Measurements from ENCODE around the gene C22orf23. TPM values are rescaled to one million over a fixed set of nuclear protein-coding genes. Genes with fewer than 3 reads are reported as not detected.

The C22orf23 gene
- total and polyA plus RNA-seq, 2 of the 4 experiments (the other 2 are of a cell fraction): 0.39 to 0.54 TPM

DNA sequence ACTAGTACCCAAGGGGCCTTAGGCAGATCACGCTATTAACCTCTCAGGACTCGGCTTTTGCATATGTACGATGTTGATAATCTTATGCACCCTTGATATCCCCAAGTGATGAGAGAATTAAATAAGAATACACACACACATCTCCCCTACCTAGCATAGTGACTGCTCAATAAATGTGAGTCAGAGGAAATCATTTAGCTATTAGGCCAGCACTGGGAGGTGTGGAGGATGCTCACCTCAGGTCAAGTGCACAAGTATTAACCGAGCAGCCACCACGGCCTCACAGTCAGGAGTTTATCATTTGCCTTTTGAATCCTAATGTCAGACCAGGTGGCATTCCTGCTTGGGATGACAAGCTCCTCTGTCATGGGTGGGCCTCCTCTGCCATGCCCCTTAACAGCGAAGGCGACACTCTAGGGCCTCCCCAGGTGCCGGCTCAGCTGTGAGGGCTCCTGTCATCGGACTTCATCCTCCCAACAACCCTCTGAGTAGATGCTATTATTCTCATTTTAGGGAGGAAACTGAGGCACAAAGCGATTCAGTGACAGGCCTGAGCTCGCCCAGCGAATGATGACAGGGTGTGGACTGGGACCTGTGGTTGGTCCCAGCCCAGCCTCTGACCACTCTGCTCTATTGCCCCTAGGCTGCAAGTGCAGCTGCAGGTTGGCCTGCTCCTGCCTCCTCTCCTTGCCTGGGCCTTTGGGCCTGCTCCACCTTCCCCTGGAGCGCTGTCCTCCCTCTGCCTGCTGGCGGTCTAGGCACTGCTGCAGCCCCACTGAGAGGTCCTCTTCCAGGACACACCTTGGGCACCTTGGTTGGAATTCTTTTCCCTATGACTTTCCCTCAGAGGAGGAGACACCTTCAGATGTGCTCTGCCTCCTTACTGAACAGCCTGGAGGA, 36.0 kb upstream of the C22orf23 start:
- TF ChIP-seq MAFK (IDR thresholded peaks at IDR 0.05; ENCODE audit: low read depth, low read length): no peak
- TF ChIP-seq, protein P1, sequence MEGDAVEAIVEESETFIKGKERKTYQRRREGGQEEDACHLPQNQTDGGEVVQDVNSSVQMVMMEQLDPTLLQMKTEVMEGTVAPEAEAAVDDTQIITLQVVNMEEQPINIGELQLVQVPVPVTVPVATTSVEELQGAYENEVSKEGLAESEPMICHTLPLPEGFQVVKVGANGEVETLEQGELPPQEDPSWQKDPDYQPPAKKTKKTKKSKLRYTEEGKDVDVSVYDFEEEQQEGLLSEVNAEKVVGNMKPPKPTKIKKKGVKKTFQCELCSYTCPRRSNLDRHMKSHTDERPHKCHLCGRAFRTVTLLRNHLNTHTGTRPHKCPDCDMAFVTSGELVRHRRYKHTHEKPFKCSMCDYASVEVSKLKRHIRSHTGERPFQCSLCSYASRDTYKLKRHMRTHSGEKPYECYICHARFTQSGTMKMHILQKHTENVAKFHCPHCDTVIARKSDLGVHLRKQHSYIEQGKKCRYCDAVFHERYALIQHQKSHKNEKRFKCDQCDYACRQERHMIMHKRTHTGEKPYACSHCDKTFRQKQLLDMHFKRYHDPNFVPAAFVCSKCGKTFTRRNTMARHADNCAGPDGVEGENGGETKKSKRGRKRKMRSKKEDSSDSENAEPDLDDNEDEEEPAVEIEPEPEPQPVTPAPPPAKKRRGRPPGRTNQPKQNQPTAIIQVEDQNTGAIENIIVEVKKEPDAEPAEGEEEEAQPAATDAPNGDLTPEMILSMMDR (conservative IDR thresholded peaks at IDR 0.05; ENCODE audit: low read depth, low read length): no peak
- TF ChIP-seq BHLHE40 (IDR thresholded peaks at IDR 0.05; ENCODE audit: low read depth, low read length): no peak
- TF ChIP-seq, protein P2, sequence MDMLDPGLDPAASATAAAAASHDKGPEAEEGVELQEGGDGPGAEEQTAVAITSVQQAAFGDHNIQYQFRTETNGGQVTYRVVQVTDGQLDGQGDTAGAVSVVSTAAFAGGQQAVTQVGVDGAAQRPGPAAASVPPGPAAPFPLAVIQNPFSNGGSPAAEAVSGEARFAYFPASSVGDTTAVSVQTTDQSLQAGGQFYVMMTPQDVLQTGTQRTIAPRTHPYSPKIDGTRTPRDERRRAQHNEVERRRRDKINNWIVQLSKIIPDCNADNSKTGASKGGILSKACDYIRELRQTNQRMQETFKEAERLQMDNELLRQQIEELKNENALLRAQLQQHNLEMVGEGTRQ (IDR thresholded peaks at IDR 0.05; ENCODE audit: low read depth, low read length): no peak
- TF ChIP-seq NFE2L2 (IDR thresholded peaks at IDR 0.05; ENCODE audit: low read depth, low read length): no peak
- TF ChIP-seq CEBPB (IDR thresholded peaks at IDR 0.05; ENCODE audit: low read depth, low read length): no peak
- no peak for TF ChIP-seq CHD1 (IDR thresholded peaks at IDR 0.05; ENCODE audit: low read depth, low read length)
- no peak for TF ChIP-seq RAD21 (IDR thresholded peaks at IDR 0.05; ENCODE audit: low read length)
- TF ChIP-seq POLR2A (IDR thresholded peaks at IDR 0.05; ENCODE audit: low read depth, low read length): no peak
- TF ChIP-seq MAZ (IDR thresholded peaks at IDR 0.05; ENCODE audit: borderline replicate concordance, low read depth, low read length): no peak
- no peak overlapping the region for H3K4me3 ChIP-seq (ENCODE audit: insufficient read depth, low read depth, low read length)
- H2BK5ac ChIP-seq (ENCODE audit: low read depth, low read length, poor library complexity, severe bottlenecking): no peak overlapping the region
- no peak overlapping the region for H3K27ac ChIP-seq (ENCODE audit: insufficient read depth, low read length)
- no peak overlapping the region for H4K8ac ChIP-seq (ENCODE audit: low read depth in 2 of 2, low read length in 2 of 2)
- H3K23ac ChIP-seq (ENCODE audit: low read depth, low read length): no peak overlapping the region
- no peak overlapping the region for H3K4ac ChIP-seq (ENCODE audit: low read depth, low read length)
- no peak overlapping the region for H2AK5ac ChIP-seq (ENCODE audit: low read depth, low read length)
- dilution Hi-C loops (cut with HindIII; ENCODE audit: low sequenced_read_pairs, unreplicated experiment) (no loop called here), in situ Hi-C loops (cut with MboI; ENCODE audit: low sequenced_read_pairs) (no loop called here), intact Hi-C loops (cut with micrococcal nuclease) (no loop called here)
- H3K79me1 ChIP-seq (ENCODE audit: low read depth in 1 of 2, low read length in 2 of 2): no peaks in the 10 kb centered on the region
- H2AK9ac ChIP-seq (replicated peaks; ENCODE audit: low read depth, low read length, poor library complexity): no peak overlapping the region
- peaks cover 8% of the 10 kb centered on the region; the same call in 1 of the 2 replicates for H3K9me1 ChIP-seq (ENCODE audit: insufficient read depth, low read length)
- H4K91ac ChIP-seq (ENCODE audit: insufficient read depth, low read depth, low read length): no peak overlapping the region
- no peaks in the 10 kb centered on the region for H3K4me1 ChIP-seq (ENCODE audit: control insufficient read depth, insufficient read depth, low read length)
- CTCF ChIA-PET: no interaction called here
- no peak overlapping the region for H2AFZ ChIP-seq (replicated peaks; ENCODE audit: low read length, poor library complexity)
- POLR2A ChIA-PET (ENCODE audit: unreplicated experiment): no interaction called here
- H2BK20ac ChIP-seq (ENCODE audit: low read depth, low read length): no peak overlapping the region
- no peak for DNase-seq
- H3K9me3 ChIP-seq (ENCODE audit: control insufficient read depth, insufficient read depth, low read length): no peaks in the 10 kb centered on the region
- no peak overlapping the region for H3K4me2 ChIP-seq (ENCODE audit: low read depth, low read length)
- no peak overlapping the region for H3K18ac ChIP-seq (ENCODE audit: low read depth, low read length)
- H2BK15ac ChIP-seq (ENCODE audit: low read depth, low read length): no peak overlapping the region
- H3K56ac ChIP-seq (ENCODE audit: extremely low read depth, insufficient read depth, low read length): no peak overlapping the region
- BruUV-seq (replicated peaks): no TSS peak
- 88% methylated on average over 8 of the region's 14 CpGs; no CpG with 5 or more reads in 1 of the 2 experiments for WGBS, 2 experiments (ENCODE audit: extremely low coverage in 2 of 2, insufficient read length in 1 of 2)
- H3K36me3 ChIP-seq (ENCODE audit: control insufficient read depth, insufficient read depth, low read length): no peaks in the 10 kb centered on the region
- H2BK120ac ChIP-seq (ENCODE audit: low read depth, low read length): no peak overlapping the region
- no peak for ATAC-seq (ENCODE audit: low read depth)
- H3K14ac ChIP-seq (replicated peaks; ENCODE audit: low read depth, low read length): no peak overlapping the region
- H3K27me3 ChIP-seq (ENCODE audit: control insufficient read depth, insufficient read depth, low read length): no peaks in the 10 kb centered on the region; the same call in 1 of the 2 replicates
- no peak overlapping the region for H3K9ac ChIP-seq (ENCODE audit: low read depth, low read length)
- H4K20me1 ChIP-seq (ENCODE audit: insufficient read depth, low read length): no peaks in the 10 kb centered on the region
- no peak overlapping the region for H4K5ac ChIP-seq (ENCODE audit: low read depth, low read length)
